Inflammatory macrophage treated with lipopolysaccharide for 4 hours (primary cell): ENCODE data around the gene RBM47.
"Not testable (repeated sequence)": the region's sequence is repeated elsewhere in the genome, so short reads cannot be mapped to it uniquely, and the experiment has no call there.

Experiments used
- DNase-seq: peaks from one replicate; pipeline ENCODE4 v3.0.0-alpha.2; 2020

RBM47 gene

DNA sequence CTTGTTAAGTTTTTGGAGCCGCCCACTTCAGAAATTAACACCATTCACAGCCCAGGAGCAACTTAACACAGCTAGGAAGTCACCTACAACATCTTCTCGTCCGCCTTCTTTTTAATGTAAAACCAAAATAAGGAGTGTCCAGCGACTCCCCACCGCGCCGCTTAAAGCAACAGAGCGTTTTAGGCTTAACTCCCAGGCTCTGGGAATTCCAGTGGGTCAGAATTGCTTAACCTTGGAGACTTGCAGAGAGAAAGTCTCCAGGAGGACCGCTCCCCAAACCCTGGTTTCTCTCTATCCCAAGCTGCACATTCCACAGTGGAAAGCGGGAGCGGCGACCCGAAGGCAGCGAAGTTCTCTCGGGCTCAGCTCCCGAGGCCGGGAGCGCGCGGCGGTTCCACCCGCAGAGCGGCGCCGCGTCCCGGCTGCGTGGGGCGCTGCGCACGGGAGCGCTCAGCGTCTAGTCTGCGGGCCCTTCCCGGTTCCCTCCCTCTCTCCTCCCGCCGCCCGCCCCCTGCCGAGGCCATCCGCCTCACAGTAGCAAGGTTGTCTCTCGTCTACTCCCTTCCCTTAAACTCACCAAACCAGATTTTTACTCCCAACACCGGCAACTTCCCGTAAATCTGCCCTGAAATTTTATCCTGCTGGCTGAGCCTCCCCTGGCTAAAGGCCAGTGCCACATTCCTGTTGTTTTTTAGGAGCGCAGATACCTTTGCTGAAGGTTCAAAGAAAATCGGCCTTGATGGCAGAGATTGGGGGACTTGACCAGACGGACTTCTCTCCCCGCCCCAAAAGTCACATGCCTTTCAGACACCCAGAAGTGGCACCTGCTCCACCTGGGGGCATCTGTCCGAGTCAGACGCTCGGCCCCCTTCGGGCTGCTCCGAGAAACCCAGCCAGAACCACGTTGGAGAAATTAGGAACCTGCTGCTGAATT, at the start of gene RBM47:
TSS of gene RBM47 (minus strand) at position 464 of the 934 bp plus-strand sequence. CDS start 190,971 bp downstream, outside the sequence.
- DNase-seq, result peak; percentile 78

DNA sequence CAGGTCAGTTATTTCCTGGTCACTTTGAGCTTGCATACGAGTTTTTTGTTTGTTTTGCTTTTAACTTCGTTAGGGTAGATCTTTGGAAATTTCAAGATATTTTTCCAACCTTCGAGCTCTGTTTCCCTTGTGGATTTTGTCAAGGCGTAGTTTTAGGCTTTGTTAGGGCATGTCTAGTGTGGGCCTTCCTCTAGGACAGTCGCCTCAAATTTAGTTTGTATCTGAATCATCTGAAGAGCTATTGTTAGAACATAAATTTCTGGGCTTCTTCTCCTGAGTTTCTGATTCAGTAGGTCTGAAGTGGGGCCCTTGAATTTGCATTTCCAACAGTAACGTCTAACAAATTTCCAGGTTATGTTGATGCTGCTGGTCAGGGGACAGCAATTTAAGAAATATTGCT, 48.8 kb upstream of the RBM47 start:
- DNase-seq, result no peak

DNA sequence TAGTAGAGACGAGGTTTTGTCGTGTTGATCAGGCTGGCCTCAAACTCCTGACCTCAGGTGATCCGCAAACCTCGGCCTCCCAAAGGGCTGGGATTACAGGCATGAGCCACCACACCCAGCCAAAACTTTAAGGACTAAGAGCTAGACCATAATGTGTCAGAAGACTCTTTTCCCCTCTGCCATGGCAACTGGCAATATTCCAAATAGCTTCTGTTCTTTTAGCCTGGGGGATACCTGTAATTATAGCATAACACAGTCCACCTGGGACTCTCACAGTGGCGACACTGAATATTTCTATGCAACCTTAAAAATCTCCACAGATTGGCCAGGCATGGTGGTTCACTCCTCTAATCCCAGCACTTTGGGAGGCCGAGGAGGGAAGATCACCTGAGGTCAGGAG, 45.5 kb upstream of the RBM47 start:
- no peak for DNase-seq

DNA sequence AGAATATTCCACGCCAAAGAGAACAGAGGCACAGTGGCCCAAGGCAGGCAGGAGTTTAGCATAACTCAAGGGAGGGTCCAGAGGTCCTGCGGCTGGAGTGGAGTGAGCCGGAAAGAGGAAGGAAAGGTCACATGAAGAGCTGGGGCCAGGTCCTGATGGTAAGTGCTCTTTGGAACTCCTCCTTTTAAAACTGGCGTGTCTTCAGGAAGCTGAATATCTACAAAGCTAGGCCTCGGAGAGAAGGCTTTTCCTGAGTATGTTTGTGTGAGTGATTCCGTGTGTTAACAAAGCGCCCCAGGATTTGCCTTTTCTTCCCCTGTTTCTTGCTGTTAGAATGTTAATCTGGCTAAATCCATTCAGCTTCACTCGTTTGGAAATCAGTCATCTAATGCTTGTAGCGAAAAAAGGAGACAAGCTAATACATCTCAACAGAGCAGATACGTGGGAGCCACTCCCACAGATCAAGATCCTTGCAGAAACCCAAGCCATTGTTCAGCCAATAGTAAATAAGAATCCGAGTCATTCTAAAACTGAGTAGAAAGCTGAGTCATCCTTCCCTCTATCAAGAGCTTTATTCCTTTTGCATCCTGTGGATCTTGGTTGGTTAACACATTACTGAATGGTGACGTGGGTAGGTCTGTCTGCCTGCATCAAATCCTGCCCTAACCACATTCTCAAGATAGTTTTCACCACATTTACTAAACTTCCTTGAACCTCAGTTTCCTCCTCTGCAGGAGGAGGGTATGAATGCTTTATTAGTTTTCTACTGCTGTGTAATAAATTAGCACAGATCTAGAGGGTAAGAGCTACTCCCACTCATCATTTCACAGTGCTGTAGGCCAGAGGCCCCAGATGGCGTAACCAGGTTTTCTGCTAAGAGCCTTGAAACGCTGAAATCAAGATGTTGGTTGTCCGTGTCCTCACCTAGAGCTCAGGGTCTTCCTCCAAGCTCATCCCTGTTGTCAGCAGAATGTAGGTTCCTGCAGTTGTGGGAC, 43.2 kb upstream of the RBM47 start:
- peak; percentile 97 for DNase-seq

DNA sequence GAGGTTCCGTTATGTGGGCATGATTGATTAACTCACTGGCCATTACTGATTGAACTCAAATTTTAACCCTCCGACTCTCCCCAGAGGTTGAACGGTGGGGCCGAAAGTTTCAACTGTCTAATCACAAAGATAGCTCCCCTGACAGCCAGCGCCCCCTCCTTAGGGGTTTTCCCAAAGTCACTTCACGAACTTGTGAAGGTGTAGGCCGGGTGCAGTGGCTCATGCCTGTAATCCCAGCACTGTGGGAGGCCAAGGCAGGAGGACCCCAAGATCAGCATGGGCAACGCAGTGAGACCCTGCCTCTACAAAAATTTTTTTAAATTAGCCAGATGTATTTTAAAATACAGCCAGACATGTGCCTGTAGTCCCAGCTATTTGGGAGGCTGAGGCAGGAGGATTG, 39.8 kb upstream of the RBM47 start:
- DNase-seq, result no peak

DNA sequence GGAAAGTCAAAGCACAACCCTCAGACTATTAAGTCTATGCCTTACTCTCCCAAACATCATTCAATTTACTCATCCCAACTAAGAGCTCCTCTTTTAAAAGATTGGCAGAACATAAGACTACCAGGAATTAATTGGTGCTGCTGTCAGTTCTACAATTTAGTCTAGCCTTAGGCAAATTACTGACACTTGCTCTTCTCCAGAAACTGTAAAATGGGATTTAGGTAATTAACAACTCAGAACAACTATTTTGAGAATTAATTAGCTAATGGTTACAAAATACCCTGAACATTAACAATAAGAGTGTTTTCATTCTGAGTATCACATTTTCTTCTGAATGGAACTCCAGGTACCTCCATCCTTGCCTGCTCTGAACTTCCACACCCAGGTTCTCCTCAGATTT, 36.2 kb upstream of the RBM47 start:
- DNase-seq, result no peak

DNA sequence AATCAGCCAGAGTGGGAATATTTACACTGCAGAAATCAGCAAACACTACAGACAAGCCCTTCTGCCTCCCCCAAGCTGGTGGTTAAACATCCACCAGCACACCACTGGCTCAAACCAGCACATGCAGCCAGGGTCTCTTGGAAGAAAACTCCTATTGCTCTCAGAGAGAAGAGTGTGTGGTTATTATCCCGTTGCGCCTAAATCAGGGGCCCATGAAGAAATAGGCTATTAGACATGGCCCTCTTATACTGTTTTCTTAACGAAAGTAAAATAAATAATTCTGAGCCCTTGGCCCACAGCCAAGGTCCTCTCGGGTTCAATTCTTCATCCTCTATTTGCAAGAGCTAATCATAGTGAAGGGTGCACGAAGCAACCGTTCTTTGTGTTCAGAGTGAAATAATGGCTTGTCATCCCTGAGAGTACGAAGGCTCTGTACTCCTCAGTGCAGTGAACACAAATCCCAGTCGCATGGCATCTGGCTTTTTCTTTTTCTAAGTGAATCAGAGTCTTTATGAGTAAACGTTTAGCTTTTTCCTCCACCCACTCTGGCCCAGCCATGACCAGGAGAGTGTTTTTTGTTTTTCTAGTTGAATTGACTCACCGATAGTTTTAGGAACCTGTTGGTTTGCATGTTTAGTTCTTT, 33.4 kb upstream of the RBM47 start:
- peak; percentile 36 for DNase-seq

DNA sequence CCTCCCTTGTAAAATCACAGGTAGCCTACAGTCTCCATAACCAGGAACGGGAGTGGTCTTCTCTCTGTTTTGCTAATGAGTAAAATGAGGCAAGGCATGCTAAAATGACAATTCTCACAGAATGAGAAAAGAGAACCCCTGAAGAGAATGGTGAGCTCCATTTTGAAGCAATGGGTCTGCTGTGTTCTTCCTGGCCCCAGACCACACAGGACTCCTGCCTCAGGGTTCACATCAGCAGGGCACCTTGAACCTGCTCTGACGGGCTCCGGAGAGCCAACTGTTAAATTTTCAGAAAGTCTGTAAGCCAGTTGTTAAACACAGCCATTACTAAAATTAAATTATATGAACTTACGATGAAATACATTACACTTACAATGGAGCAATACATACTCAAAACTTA, 32.1 kb upstream of the RBM47 start:
- no peak for DNase-seq

DNA sequence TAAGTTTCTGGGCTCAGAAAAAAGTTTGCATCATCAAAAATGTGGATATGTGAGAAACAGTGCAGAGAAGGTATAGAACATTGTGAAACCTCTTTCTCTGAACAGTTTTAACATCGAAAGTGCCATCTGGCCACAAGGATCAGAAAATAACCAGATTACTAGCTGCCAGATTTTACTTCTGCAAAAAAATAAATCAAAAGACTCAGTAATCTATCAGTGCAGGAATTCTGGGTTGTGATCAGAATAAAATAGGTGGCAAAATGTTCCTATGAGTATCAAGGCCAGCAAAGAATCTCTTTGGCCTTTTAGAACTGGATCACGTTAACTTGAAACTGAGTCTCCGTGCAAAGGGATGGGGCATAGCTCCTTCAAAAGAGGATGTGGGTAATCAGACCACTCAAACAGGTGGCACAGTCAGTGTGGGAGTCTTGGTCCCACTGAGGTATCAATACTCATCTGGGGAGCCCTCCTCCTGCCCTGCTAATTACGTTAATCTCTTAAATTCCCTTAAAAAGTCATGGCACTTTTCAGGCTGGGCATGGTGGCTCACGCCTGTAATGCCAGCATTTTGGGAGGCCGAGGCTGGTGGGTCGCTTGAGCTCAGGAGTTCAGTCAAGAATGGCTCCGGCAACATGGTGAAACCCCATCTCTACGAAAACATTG, 26.7 kb upstream of the RBM47 start:
- peak; percentile 62 for DNase-seq

DNA sequence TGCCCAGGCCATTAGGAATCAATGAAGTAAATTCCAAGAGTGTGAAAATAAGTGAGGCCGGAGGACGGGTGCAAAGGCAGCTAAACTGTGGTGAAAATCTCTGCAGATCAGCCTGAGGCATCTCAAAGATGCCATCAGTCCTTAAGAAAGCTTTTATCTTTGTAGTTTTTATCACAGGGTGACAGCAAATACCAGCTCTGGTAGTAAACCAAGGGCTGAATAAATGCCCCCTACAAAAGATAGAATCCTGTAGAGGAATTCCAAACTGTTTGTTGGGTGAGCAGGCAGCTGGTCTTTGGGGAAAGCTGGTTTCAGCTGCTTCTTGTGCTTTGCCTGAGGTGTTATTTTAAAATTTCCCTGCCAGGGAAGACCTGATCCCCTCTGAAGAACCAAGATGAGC, 21.6 kb upstream of the RBM47 start:
- DNase-seq, result no peak

DNA sequence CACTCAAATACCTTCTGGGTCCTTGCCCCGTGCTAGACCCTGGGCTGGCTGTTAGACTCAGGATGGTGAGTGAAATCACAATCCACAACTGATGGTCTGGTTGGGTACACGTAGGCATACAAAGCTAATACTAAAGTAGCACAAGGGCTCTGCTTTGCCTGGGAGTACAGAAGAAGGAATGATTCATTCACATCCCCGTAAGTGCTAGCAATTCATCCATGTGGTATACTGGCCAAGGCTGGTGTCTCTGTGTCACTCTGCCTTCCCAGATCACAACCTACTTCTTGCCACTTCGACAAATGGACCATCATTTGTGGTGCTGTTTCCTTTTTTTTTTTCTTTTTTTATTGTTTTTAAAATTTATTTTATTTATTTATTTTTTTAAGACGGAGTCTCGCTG, 19.7 kb upstream of the RBM47 start:
- no peak for DNase-seq

DNA sequence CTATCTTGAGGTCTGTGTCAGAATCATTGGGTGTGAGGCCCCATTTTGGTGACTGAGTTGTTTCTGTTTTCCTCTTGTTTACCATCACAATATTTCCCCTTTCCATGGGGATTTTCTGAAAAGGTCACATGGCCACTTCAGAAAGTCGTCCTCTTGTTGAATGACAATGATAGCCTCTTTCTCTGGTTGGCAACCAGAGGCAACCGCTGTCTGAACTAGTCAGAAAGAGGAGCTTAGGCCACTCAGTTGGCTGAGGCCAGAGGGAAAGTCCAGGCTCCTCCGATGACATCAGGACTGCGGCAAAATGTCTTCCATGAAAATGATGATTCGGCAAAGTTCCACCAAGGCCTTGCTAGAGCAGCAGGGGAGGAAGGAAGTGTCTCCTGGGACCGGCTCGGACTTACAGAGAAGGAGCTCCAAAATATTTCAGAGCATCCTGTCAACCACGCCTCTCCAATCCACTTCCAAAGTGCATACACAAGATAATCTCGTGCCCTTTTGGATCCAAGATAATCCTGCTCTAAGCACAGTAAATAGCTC, 19.1 kb upstream of the RBM47 start:
- DNase-seq, result peak; percentile 97

DNA sequence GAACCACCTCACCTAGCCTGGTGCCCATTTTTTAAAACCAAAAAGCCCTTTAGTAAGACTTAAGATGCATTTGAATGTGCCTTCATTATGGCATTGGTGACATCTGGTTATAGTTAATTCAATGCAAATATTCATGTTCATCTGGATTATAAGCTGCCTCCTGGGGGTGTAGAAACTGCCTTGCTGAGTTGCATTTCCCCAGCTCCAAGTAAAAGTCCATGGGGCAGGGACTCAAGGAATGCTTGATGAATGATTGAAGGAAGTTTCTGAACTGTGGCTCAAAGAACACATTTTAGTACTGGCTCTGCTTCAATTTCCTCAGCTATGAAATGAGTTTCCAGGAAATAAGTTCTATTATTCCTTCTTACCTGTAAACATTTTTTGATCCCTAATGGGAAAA, 18.5 kb upstream of the RBM47 start:
- no peak for DNase-seq

DNA sequence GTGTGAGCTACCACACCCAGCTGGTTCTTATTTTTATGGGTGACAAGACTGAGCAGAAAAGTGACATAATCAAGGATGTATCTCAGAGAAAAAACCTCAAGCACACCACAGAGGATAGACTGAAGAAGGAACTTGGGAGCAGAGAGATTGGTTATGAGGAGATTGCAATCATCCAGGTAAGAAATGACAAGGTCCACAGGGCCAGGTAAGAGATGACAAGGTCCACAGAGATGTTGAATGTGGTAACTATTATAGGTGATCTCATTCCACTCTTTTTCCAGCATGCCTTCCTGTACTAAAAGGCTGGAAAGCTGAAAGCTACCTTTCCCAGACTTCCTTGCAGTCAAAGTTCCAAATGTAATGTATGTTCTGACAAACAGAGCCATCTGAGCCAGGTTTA, 15.9 kb upstream of the RBM47 start:
- DNase-seq, result no peak

DNA sequence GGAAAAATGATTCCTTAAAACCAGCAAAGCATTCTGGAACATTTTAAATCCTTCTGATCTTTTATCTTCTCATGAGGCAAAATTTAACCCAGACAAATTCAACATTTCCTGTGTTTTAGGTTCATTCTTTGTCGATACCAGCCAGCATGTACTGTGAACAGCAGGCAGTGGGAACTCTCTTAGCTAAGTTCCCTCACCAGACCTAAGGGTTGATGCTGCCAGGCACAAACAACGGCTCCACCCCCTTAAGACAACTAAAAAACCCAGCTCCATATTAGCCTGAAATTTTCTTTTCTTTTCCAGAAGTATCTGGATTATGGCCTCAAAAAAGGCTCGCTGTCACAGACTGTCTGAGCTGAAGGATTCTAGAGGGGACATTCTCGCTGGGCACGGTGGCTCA, 2.4 kb upstream of the RBM47 start:
- DNase-seq, result no peak

DNA sequence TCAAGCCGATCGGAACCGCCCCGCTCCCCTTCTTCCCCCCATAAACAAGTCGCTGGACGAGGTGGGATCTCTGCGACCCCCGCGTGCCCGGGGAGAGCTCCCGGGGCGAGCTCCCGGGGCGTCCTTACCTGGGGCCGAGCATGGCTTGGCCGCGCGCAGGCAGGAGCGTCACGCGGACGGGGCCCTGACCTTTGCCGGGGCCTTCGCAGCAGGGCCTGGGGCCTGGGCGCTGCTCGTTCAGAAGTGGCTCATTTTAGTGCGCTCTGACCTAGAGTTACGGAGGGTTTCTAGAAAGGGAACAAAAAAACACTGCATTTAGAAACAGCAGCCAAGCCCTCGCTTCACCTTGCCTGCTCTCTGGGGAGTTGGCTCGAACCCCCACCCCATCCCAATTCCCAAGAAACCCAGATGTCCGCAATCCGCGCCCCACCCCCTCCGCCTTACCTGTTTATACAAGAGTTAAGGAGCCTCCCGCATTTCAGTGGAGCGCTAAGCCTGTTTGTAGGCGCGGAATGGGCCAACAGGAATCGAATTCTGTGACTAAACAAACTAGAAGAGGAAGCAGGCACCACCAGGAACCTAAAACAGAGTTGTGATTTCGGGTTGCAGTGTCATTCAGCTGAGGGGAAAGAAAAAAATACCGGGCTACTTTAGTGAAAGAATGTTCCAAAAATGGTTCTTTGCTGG, 814 bp upstream of the RBM47 start:
- peak; percentile 87 for DNase-seq

DNA sequence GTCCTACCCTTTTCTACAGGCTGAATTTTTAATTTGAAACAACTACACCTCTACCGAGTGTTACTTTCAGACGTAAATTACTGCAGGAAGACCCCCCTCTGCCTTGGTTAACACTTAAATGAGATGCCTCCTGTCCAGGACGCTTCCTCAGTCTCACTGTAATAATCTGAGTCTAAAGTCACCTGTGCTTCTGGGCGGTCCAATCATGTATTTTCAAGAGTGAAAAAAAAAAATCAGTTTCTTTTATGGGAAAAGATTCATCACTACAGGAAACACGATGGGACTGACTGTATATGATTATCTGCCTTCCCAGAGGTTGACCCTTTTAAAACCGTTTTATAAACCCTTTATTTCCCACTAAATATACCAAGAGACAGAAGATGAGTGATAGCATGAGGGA, 776 bp downstream of the RBM47 start:
- DNase-seq, result peak; percentile 50

DNA sequence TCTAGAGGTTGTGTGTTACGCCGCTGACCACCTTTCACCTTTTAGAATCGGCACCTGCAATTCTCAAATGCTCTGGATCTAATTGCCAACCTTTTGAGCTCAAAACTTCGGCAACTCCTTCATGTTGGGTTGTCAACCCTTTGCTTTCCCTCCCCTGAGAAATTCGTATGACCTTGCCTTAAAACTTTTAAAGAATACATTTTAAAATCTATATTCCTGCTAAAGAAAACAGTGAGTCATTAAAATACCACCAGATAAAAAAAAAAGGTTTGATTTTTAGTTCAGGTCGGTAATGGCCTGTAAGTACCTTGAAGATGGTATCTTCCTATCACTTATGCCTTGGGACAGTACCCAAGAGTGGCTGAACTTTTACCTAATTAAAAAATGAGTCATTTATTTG, 1.3 kb downstream of the RBM47 start:
- not testable (repeated sequence) for DNase-seq

DNA sequence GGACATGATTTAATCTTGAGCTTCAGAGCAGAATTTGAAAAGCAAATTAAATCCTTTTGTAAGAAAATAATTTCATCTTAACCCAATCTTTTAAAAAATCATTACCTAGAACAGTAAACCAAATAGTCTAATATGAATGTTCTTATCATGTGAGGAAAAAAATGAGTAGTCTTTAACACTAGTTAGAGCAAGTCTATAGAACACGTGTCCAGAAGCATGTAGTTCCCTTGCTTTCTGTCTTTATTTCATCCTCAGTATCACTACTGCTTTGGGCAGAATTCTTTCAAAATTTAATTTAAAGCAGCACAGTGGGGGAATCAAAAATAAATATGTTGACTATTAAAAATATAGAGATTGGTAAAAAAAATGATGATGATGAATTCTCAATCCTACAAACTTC, 2.1 kb downstream of the RBM47 start:
- DNase-seq, result peak; percentile 43

DNA sequence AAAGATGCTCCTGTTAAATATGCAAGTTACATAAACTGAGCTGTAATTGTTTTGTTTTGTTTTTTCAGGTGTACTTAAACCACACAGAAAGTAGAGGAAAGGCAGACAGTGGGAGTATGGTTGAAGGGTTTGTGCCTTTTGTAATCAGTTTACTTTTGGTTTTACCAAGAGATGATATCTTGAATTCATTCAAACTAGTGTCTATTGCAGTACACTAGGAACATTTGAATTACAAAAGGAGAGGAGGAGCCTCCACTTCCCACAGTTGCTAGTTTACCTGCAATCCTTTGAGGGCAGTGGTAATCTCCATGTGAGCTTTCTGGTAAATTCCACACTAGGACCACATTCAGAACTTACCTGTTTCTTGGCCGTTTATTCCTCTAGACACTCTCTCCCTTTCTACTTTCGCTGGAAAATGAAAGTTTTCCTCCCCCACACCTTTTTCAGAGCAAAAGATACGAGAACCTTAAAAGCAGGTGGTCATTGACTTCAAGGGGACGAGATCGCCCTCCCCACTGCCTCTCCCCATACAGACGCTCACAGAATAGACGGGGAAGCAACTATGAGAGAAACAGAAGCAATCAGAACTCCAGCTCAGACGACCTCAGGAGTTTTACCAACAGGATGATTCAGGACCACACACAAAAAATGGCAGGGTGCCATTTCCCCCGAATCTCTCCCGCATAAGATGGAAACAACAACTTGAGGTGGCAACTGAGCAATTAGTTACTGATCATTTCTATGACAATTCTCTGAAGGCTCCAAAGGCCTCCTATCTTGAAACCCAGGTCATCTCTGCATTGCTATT, 3.3 kb downstream of the RBM47 start:
- DNase-seq, result peak; percentile 54

DNA sequence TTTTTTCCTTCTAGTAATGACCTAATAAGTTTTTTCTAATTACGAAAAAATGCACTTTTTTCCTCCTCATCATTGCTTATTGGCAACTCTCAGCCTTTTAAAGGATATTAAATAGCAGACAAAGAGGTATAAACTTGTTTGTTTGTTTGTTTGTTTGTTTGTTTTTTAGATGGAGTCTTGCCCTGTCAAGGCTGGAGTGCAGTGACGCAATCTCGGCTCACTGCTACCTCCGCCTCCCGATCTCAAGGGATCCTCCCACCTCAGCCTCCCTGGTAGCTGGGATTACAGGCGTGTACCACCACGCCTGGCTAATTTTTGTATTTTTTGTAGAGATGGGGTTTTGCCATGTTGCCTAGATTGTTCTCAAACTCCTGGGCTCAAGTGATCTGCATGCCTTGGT, 6.0 kb downstream of the RBM47 start:
- no peak for DNase-seq
